ENCODE measurements around the gene MTRR.
A peak's percentile ranks its signal among the peaks of the same experiment; 100 is the strongest.

Gene MTRR

DNA sequence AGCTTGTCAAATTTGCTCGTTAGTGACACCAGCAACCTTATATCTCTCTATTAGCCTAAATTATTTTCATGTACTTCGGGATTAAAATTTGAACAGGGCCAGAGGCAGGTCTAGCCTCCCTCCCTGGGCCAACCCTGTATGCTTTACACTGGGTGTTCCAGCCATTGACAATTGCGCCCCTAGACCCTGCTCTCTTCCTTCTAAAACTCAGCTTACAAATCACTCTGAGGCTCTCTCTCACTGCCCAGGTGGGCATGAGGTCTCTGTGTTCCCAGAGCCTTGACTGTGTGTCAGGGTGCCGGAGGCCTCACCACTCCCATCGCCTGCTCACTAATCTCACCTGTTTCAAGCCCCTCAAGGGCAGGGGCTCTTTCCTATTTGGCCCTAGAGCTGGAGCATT is 11.6 kb upstream of the MTRR start:
- ATAC-seq (no peak), DNase-seq (no peak)

DNA sequence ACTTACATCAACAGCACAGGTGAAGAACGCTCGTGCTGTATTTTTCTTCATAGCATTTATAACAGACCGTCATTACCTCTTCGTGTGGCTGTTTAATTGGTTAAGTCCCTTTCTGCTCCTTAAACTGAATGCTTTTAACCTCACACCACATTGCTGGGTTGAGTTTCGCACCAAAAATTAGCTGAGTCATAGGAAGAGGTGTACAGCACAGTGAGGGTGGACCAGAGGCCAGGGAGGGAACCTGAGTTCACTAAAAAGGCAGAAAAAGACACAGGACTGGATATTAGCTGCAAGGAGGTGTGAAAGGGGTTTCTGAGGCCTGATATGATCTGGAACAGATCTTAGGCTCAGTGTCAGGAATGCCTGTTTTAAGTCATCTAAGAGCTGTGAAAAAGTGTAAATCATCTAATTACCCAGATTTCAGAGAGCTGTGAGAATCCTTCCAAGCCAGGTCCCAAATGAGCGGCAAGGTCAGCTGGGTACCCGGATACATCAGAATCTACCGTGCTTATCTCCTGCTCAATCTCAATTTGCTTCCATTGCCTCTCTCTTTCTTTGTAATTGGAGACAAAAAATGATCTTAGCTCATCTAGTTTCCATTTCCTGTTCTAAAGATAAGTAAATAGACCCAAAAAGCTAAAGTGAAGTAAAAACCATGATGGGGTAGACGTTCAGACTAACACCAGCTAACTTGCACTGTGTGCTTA is 10.9 kb upstream of the MTRR start:
- no peak for ATAC-seq
- DNase-seq, result no peak

- ATAC-seq (no peak), DNase-seq (no peak)
These were observed 2.8 kb upstream of the MTRR start for GRCh38 chr5:7866196-7866595.

GRCh38 chr5:7867260-7867659 is 1.7 kb upstream of the MTRR start:
- no peak for ATAC-seq
- DNase-seq, result no peak

DNA sequence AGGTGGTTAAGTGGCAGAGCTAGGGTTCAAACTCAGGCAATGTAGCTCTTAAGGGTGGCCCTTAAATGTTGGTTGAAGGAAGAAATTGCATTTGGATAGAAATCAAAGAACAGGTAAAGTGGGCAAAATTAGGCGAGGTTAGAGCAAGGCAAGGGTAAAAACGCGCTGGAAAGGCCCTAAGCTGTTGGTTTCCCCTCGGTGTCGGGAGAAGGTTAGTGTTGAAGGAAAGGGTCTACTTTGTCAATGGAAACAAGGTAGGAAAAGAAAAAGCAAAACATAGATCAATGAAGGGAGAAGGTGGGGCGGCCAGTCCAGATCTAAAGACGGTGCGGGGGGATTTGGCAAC is 548 bp upstream of the MTRR start:
- DNase-seq, result no peak
- no peak for ATAC-seq

DNA sequence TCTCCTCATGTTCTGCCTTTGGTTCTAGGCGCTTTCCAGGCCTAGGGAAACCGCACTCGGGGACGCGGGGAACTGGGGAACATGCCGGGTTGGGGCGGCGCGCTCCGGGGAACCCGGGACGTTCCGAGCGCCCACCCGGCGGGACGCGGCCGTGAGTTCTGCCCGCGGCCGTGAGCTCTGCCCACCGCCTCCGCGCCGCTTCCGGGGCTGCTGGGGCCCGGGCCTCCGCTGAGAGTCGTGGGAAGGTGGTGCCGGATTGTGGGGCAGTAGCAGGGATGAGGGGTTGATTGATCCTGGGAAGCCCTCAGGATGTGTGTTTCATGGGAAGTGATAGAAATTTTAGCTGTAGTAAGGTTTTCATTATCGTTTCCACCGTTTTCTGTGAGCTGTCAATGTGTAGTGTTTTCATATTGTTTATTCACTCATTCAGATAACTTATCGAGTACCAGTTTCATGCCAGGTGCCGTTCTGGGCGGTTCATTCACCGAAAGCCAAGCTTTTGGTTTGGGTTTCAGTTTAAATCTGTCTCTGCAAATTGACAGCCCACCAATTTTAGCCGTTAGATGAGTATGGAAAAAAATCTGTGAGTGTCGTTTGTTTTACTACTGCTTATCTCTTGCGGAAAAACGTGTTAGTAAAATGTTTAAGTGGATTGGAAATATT is 657 bp downstream of the MTRR start:
- DNase-seq, result peak; percentile 49

DNA sequence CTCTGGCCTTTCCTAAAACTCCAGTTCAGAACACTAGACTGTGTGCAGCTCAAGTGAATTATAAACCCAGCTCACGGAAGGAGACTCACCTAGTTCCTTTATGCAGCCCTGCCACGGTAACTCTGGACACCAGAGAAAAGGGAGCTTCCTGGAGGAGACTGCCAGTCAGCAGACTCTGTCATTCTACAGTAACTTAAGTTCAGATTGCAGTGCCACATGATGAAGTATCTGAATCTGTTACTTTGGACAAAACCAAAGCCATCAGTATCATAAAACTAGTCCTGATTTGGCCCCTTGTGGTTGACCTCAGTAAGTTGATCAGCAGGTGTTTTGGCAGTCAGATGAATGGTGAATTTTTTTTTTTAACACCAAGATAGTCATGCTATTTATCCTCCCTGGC is 2.7 kb downstream of the MTRR start:
- ATAC-seq (no peak), DNase-seq (no peak)

More for the DNA sequence above, 657 bp downstream of the MTRR start:
- peak; percentile 38 for ATAC-seq

DNA sequence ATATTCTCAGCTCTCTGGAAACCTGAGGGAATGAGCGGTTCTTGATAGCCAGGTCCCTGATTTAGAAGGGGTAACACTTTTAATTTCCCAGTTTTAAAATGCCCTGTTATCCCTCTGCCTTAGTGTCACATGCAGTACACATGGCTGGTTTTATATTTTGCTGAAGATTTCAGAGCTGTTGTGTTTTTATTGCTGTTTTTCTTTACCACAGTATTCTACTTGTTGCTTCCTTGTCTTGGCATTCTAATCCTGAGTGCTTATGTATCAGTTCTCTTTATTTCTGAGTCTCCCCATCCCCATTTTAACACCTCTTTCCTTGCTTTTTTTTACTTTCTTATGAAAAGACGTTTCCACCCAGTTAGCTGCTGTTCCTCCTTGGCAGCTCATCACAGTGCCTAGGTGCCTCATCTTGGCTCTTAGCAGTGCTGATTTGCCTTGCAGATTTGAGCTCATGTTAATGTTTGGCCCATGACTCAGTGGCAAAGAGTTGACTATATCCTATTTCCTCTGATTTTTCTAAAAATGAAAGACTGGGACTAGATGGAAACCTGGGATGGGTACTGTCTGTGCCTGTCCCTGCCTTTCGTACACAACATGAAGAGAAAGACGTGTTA is 3.7 kb downstream of the MTRR start:
- ATAC-seq, result no peak
- no peak for DNase-seq

- ATAC-seq, result no peak
- DNase-seq, result no peak
These were observed 4.3 kb downstream of the MTRR start for GRCh38 chr5:7873216-7873615.

GRCh38 chr5:7874639-7875038 is 5.7 kb downstream of the MTRR start:
- ATAC-seq, result no peak

DNA sequence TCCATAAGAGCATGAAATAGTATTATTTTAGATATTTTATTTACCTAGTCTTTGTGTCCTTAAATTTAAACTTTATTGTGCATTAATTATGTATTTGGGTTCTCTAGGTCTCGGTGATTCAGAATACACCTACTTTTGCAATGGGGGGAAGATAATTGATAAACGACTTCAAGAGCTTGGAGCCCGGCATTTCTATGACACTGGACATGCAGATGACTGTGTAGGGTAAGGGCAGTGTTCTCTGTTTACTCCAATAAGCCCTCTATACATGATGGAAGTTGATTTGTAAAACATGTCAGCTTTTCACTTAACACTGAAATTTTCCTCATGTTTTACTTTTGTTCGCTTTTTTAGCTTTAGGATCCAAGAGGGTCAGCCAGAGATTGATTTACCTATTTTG is 6.2 kb downstream of the MTRR start:
- ATAC-seq (no peak), DNase-seq (no peak)

More at GRCh38 chr5:7874639-7875038, 5.7 kb downstream of the MTRR start:
- DNase-seq, result no peak

DNA sequence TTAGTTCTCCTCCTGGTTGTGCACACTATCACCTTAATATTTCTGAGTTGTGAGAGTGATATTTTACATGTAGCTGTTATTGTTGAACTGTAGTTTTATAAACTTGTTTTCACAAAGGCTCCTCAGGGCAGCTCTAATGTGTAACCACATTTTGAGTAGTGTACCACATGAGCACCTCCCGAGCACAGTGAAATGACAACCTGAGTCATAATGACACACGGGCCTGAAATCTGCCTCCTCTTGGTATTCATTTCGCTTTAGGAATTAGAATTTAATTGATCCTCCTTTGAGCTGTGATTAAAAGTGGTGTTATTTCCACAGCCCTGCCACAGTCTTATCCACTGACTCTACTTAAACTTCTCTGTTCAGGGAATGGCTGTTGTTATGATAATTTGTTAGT is 7.9 kb downstream of the MTRR start:
- ATAC-seq, result peak; percentile 76
- DNase-seq, result no peak

GRCh38 chr5:7877851-7878250 is 8.9 kb downstream of the MTRR start:
- DNase-seq (no peak), ATAC-seq (no peak)

- no peak for DNase-seq
- peak; percentile 82 for ATAC-seq
These were observed 9.5 kb downstream of the MTRR start for GRCh38 chr5:7878381-7878873.

- no peak for ATAC-seq
- DNase-seq, result no peak
These were observed 12.1 kb downstream of the MTRR start for GRCh38 chr5:7881091-7881490.

DNA sequence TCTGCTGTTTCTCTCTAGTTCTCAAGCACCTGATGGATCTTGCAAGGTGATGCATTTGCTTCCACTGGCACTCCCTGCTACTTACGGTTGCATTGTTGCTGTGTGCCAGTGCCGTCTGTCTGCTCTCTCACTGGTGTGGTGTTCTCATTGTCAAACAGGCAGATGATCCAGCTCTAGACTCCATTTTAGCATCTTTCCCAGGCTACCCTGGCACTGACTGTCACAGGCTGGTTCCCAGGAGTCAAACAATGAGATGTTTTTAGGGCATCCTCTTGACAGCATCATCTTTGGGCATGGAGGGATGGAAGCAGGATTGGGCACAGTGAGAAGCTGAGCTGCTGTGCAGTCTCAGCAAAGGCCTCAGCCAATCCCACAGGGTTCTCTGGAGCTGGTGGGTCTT is 12.9 kb downstream of the MTRR start:
- DNase-seq, result no peak

GRCh38 chr5:7882926-7883325 is 14.0 kb downstream of the MTRR start:
- ATAC-seq, result no peak
- no peak for DNase-seq

More for the DNA sequence above, 12.9 kb downstream of the MTRR start:
- ATAC-seq, result no peak

GRCh38 chr5:7884491-7885267 is 15.7 kb downstream of the MTRR start:
- no peak for DNase-seq
- no peak for ATAC-seq

DNA sequence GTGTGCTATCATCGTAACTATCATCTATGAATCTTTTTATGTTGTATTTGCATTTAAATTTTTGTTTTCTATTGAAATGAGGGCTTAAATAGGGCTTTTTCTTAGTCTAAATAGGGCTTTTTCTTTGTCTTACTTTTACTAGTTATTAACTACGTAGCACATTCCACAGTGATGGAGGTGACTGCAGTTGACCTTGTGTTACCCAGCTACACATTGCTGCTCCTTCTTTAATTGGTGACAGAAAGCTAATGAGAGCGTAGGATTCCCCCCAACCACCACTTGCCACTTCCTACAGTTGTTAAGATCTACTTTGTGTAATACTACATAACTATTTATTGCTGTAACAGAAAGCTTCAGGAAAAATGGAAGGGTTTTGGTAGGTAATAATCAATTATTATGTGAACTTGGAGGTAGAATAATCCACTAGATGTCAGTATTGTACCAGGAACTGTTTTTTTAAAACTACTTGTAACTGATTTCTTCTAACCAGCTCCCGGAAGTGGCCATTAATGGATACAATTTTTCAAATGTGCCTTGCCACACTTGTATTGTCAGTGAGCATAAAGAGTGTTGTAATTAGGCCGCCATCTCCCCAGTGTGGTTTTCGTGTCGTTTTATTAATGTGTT is 18.0 kb downstream of the MTRR start:
- DNase-seq (no peak), ATAC-seq (no peak)

GRCh38 chr5:7888901-7889300 is 20.0 kb downstream of the MTRR start:
- DNase-seq (no peak), ATAC-seq (no peak)

DNA sequence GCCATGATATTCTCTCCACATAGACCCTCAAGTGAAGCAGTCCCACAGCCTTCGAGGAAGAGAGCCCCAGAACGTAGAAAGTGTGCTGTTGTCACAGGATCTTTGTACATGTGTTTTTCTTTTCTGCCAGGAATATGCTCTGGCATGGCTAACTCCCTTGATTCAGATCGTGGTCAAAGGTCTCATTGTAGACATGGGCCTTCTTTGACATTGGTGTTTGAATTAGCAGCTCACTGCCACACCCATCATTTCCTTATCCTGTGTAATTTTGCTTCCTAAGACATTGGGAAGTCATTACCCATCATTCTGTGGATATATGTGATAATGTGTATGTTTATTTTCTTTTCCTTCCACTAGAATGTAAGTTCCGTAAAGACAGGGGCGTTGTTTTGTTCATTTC is 25.5 kb downstream of the MTRR start:
- ATAC-seq (no peak), DNase-seq (no peak)

GRCh38 chr5:7894860-7895259 is 25.9 kb downstream of the MTRR start:
- DNase-seq, result no peak
- ATAC-seq, result peak; percentile 83
